ENCODE results near the gene SOX9.
"Not testable (repeated sequence)": the region's sequence is repeated elsewhere in the genome, so short reads cannot be mapped to it uniquely, and the experiment has no call there.

SOX9 gene

GRCh38 chr17:72107100-72107499 is 13.7 kb upstream of the SOX9 start:
- in situ Hi-C loops (cut with HindIII; ENCODE audit: low pct_ligation_motif_present, low pct_unique_long_range_greater_than_20kb, low sequenced_read_pairs): no loop called here
- no peak for DNase-seq

GRCh38 chr17:72110231-72110941 is 10.4 kb upstream of the SOX9 start:
- DNase-seq: no peak
- in situ Hi-C loops (cut with HindIII; ENCODE audit: low pct_ligation_motif_present, low pct_unique_long_range_greater_than_20kb, low sequenced_read_pairs): no loop called here

GRCh38 chr17:72110942-72111318 is 9.9 kb upstream of the SOX9 start:
- DNase-seq: no peak

GRCh38 chr17:72111336-72111923 is 9.4 kb upstream of the SOX9 start:
- in situ Hi-C loops (cut with HindIII; ENCODE audit: low pct_ligation_motif_present, low pct_unique_long_range_greater_than_20kb, low sequenced_read_pairs): no loop called here
- DNase-seq: no peak

More at GRCh38 chr17:72110942-72111318, 9.9 kb upstream of the SOX9 start:
- in situ Hi-C loops (cut with HindIII; ENCODE audit: low pct_ligation_motif_present, low pct_unique_long_range_greater_than_20kb, low sequenced_read_pairs): no loop called here

- DNase-seq; in situ Hi-C loops (cut with HindIII; ENCODE audit: low pct_ligation_motif_present, low pct_unique_long_range_greater_than_20kb, low sequenced_read_pairs): not testable (repeated sequence)
Measured at GRCh38 chr17:72111926-72112325, 8.9 kb upstream of the SOX9 start.

- in situ Hi-C loops (cut with HindIII; ENCODE audit: low pct_ligation_motif_present, low pct_unique_long_range_greater_than_20kb, low sequenced_read_pairs): no loop called here
- no peak for DNase-seq
Measured at GRCh38 chr17:72113751-72114150, 7.1 kb upstream of the SOX9 start.

- DNase-seq: no peak
- in situ Hi-C loops (cut with HindIII; ENCODE audit: low pct_ligation_motif_present, low pct_unique_long_range_greater_than_20kb, low sequenced_read_pairs): no loop called here
Measured at GRCh38 chr17:72115781-72116525, 4.9 kb upstream of the SOX9 start.

- in situ Hi-C loops (cut with HindIII; ENCODE audit: low pct_ligation_motif_present, low pct_unique_long_range_greater_than_20kb, low sequenced_read_pairs): no loop called here
- DNase-seq: no peak
Measured at GRCh38 chr17:72116661-72117521, 3.9 kb upstream of the SOX9 start.

- DNase-seq: no peak
- in situ Hi-C loops (cut with HindIII; ENCODE audit: low pct_ligation_motif_present, low pct_unique_long_range_greater_than_20kb, low sequenced_read_pairs): no loop called here
Measured at GRCh38 chr17:72117535-72118334, 3.1 kb upstream of the SOX9 start.

- peak; percentile 72 for DNase-seq
- in situ Hi-C loops (cut with HindIII; ENCODE audit: low pct_ligation_motif_present, low pct_unique_long_range_greater_than_20kb, low sequenced_read_pairs): no loop called here
Measured at GRCh38 chr17:72118335-72119076, 2.3 kb upstream of the SOX9 start.

- no peak for DNase-seq
- in situ Hi-C loops (cut with HindIII; ENCODE audit: low pct_ligation_motif_present, low pct_unique_long_range_greater_than_20kb, low sequenced_read_pairs): no loop called here
Measured at GRCh38 chr17:72119077-72119872, 1.5 kb upstream of the SOX9 start.

GRCh38 chr17:72119873-72120641 is 763 bp upstream of the SOX9 start:
- DNase-seq: peak; percentile 49
- in situ Hi-C loops (cut with HindIII; ENCODE audit: low pct_ligation_motif_present, low pct_unique_long_range_greater_than_20kb, low sequenced_read_pairs): no loop called here

- in situ Hi-C loops (cut with HindIII; ENCODE audit: low pct_ligation_motif_present, low pct_unique_long_range_greater_than_20kb, low sequenced_read_pairs): no loop called here
- DNase-seq: peak; percentile 50
Measured at GRCh38 chr17:72121164-72122009, 567 bp downstream of the SOX9 start.

GRCh38 chr17:72122010-72122764 is 1.4 kb downstream of the SOX9 start:
- DNase-seq: peak; percentile 18
- in situ Hi-C loops (cut with HindIII; ENCODE audit: low pct_ligation_motif_present, low pct_unique_long_range_greater_than_20kb, low sequenced_read_pairs): no loop called here

All from ACHN (cell line).